Measurements from ENCODE around the gene MINDY1. TPM values are rescaled to one million over a fixed set of nuclear protein-coding genes. Genes with fewer than 3 reads are reported as not detected.

Gene MINDY1
- total and polyA plus RNA-seq, 2 donors, result 19.6 to 19.7 TPM

DNA sequence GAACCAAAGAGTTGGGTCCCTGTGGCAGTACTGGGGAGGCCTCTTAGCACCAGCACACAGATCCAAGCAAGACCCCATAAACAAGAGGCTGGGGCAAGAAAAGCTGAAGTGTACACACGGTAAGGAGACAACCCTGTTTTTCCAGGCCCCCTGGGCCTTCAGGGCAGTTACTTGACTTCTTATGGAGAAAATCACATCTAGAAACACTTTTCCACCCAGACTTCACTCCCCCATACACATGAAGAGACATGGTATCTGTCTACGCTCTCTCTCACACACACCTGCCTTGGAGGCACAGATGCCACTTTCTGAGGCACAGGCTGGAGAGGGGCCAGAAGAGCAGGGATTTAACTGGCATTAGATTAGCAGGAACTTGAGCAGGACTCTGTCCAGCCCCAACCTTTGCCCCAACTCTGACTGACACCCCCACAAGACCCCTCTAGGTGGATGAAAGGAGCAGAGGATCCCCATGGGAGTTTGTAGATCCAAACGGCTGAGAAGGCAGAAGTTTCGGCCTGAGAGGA, 34.2 kb downstream of the MINDY1 start:
- Histone ChIP-seq H3K36me3 (ENCODE audit: insufficient read depth) (no peaks in the 10 kb centered on the region), H3K4me1 (ENCODE audit: insufficient read depth) (peaks cover 4% of the 10 kb centered on the region), H3K4me3 (ENCODE audit: low read depth, low read length) (no peak overlapping the region), H3K27ac (ENCODE audit: low read depth) (peak overlapping the region; percentile 26)
- WGBS, result 57% methylated on average over 4 of the region's 4 CpGs
- DNase-seq (ENCODE audit: extremely low spot score), result no peak

DNA sequence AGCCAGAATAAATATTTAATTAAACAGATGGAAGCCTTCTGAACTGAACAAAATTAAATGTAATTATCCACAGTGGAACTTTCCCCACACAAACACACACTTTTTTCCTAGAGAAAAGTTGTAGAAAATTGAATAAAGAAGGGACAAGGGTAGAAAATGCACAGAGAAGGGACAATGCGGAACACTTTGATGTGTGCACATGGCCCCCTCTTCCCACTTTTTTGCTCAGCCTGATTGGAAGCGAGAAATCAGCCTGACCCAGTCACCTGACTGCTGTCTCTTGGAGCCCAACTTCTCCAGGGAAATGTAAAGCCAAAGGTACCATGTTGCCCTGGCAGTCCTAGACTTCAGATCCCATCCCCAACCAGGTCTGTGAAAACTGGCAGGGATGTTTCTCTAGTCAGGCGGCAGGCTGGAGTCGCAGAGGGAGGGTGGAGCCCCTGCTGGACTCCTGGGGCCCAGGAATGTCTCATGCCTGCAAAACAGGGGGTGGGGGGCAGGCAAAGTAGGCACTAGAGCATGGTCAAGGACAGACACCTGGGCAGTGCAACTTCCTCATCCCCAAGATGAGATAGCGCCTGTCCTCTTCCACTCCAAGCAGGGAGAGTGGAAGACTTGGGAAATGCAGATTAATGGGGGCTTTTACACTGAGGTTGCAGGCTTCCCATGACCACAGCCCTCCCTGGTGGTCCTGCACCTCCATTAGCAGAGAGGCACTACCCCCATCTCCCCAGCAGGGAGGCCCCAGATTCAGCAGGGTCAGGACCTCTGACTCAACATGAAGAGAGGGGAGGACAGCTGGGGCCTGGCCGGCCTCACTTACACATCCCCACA, 34.9 kb downstream of the MINDY1 start:
- WGBS, result 59% methylated on average over 6 of the region's 6 CpGs
- DNase-seq (ENCODE audit: extremely low spot score), result no peak
- H3K4me1 ChIP-seq (ENCODE audit: insufficient read depth), result peaks cover 4% of the 10 kb centered on the region
- no peaks in the 10 kb centered on the region for H3K36me3 ChIP-seq (ENCODE audit: insufficient read depth)
- peak overlapping the region; percentile 26 for H3K27ac ChIP-seq (ENCODE audit: low read depth)
- no peak overlapping the region for H3K4me3 ChIP-seq (ENCODE audit: low read depth, low read length)

DNA sequence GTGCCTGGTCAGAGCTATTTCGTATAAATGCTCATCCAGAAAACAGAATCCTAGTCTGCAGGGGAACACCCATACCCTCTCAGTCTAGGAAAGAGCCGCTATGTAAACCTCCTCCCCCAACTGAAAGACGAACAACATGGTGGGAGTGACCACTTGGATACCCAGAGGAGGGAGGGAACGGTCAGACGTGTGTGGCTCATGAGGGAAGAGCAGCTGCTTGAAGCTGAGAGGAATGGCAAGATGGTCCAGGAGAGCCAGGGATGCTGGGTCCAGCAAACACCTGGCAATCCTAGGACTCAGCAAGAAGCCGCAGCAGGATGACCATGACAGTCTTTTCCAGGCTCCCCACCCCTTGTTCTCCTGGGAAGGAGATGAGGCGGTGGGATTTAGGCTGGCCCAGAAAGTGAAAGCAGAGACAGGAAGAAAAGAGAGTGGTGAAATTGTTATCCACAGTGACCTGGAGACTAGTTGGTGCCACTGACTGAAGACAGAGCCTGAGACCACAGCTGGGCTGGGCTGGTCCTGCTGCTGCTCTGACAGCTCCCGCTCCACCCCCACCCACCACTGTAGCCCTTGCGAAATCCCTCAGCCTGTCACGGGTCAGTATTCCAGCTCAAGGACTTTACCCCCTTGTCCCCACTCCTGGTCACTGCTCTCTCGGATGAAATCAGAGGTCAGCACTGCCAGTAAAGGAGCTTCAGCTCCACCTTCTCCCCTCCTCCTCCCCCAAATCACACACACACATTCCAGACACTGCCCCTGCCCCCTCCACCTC, 35.7 kb downstream of the MINDY1 start:
- no peak for DNase-seq (ENCODE audit: extremely low spot score)

DNA sequence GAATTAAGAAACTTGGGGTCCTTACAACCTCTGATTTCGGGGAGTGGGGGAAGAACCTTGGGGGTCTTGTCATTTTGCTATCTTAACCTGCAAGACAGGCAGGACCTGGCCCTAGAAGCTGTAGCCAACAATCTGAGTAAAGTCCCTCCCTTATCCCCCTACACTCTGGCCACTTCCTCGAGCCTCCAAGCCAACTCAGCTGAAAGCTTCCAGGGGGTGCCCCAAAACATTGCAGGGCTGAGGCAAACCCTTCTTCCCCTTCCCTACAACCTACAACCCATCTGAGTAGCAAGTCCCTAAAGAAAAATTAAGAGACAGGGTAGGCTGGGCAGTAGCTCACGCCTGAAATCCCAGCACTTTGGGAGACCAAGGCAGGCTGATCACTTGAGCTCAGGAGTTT, 37.1 kb downstream of the MINDY1 start:
- WGBS, result 79% methylated on average over 3 of the region's 3 CpGs
- no peak overlapping the region for H3K4me3 ChIP-seq (ENCODE audit: low read depth, low read length)
- peaks cover 2% of the 10 kb centered on the region for H3K36me3 ChIP-seq (ENCODE audit: insufficient read depth)
- DNase-seq (ENCODE audit: extremely low spot score), result no peak
- H3K4me1 ChIP-seq (ENCODE audit: insufficient read depth), result peaks cover 4% of the 10 kb centered on the region
- H3K27ac ChIP-seq (ENCODE audit: low read depth), result no peak overlapping the region

More for the DNA sequence above, 35.7 kb downstream of the MINDY1 start:
- peaks cover 4% of the 10 kb centered on the region for H3K4me1 ChIP-seq (ENCODE audit: insufficient read depth)
- H3K4me3 ChIP-seq (ENCODE audit: low read depth, low read length), result no peak overlapping the region
- WGBS, result 35% methylated on average over 11 of the region's 11 CpGs
- peaks cover under 1% of the 10 kb centered on the region for H3K36me3 ChIP-seq (ENCODE audit: insufficient read depth)
- peak overlapping the region; percentile 26 for H3K27ac ChIP-seq (ENCODE audit: low read depth)

DNA sequence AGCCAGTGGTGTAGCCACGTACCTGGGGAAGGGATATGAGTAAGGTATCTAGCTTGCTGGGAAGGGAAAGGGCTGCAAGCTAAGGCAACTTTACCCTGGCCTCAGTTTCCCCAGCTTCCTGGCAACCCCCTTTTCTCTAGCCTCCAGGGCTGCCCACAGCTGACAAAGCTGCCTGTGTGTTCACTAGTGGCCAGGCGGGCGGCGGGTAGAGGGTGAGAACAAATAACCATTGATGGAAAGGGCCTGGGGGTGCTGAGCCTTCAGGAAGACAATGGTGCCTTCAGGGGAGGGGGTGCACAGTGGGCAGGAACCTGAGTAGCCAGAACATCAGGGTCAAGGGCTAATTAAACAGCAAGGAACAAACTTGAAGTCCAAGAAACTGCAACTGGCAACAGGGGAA, 38.2 kb downstream of the MINDY1 start:
- no peak overlapping the region for H3K27ac ChIP-seq (ENCODE audit: low read depth)
- no peak overlapping the region for H3K4me3 ChIP-seq (ENCODE audit: low read depth, low read length)
- H3K4me1 ChIP-seq (ENCODE audit: insufficient read depth), result peaks cover 2% of the 10 kb centered on the region
- no peak for DNase-seq (ENCODE audit: extremely low spot score)
- H3K36me3 ChIP-seq (ENCODE audit: insufficient read depth), result peaks cover 2% of the 10 kb centered on the region
- WGBS, result 91% methylated on average over 4 of the region's 4 CpGs

DNA sequence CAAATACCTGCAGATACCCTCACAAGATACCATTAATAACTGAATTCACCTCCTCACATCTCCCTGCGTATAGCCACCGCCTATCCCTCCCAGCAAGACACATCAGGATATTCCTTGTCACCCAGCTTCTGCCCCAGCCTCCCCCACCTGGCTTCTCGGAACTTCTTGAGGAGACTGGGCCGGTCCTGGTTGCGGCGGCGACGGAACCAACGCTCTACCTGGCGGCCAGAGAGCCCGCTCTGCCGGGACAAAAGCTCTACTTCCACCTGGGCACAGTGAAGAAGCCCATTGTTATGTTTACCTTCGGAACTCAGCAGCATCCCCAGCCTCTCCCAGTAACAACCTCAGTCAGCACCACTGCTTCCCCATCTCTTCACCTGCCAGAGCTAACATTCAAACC, 38.8 kb downstream of the MINDY1 start:
- DNase-seq (ENCODE audit: extremely low spot score), result no peak
- Histone ChIP-seq H3K27ac (ENCODE audit: low read depth) (no peak overlapping the region), H3K36me3 (ENCODE audit: insufficient read depth) (peaks cover 2% of the 10 kb centered on the region), H3K4me1 (ENCODE audit: insufficient read depth) (no peaks in the 10 kb centered on the region), H3K4me3 (ENCODE audit: low read depth, low read length) (no peak overlapping the region)
- 96% methylated on average over 13 of the region's 13 CpGs for WGBS

DNA sequence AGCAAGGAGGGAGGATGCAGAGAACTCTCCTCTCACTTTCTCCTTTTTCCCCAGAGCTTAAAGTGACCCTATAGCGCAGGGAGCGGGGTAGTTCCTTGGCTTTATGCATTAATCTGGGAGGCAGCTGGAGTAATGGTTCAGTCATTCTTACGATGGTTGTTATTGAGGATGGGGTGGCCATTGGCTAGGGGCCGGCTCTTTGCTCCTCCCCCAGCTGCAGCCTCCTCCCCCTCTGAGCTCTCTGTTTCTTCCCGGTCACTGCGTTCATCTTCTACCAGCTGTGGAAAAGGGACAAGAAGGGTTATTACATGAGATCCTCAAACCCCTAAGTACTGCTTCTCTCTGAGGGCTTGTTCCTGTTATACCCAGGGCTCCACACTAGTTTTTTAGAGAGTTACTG, 40.7 kb downstream of the MINDY1 start:
- Histone ChIP-seq H3K4me3 (ENCODE audit: low read depth, low read length) (no peak overlapping the region), H3K4me1 (ENCODE audit: insufficient read depth) (no peaks in the 10 kb centered on the region), H3K36me3 (ENCODE audit: insufficient read depth) (peaks cover 2% of the 10 kb centered on the region), H3K27ac (ENCODE audit: low read depth) (no peak overlapping the region)
- DNase-seq (ENCODE audit: extremely low spot score), result no peak
- WGBS, result 70% methylated on average over 6 of the region's 6 CpGs

DNA sequence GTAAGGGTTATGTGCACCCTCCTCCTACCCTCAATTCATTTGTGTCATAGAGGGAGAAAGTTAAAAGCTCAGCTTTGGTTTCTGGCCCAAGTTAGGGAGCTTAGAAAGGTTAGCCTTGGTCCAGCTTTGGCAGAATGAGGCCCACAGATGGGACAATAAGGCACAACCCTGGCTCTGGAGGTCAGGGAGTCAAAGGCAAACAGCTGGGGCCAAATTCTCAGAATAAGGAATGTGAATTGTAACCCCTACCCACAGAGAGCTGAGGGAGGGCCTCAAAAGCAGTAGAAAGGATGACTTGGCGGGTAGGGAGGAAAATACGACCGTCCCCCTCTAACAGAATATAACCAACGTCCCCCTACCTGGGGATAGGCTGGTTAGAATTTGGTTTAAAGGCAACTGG, 41.1 kb downstream of the MINDY1 start:
- peaks cover 2% of the 10 kb centered on the region for H3K36me3 ChIP-seq (ENCODE audit: insufficient read depth)
- no peak for DNase-seq (ENCODE audit: extremely low spot score)

DNA sequence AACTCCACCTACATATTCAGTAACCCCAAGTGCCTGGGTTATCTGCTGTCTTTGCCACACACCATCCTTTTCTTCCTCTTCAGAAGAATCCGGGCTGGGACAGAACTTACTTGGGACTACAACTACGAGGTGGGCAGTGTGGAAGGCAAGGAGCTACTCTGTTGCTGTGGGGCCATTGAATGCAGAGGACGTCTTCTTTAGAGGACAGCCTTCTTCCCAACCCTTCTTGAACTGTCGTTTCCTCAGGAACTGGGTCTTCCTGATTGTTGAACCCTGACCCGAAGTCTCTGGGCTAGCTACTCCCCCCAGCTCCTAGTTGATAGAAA, 42.6 kb downstream of the MINDY1 start:
- 80% methylated on average over 5 of the region's 5 CpGs for WGBS
- no peaks in the 10 kb centered on the region for H3K4me1 ChIP-seq (ENCODE audit: insufficient read depth)
- H3K27ac ChIP-seq (ENCODE audit: low read depth), result no peak overlapping the region
- H3K4me3 ChIP-seq (ENCODE audit: low read depth, low read length), result no peak overlapping the region
- DNase-seq (ENCODE audit: extremely low spot score), result no peak
- peaks cover 3% of the 10 kb centered on the region for H3K36me3 ChIP-seq (ENCODE audit: insufficient read depth)

More for the DNA sequence above, 41.1 kb downstream of the MINDY1 start:
- Histone ChIP-seq H3K27ac (ENCODE audit: low read depth) (no peak overlapping the region), H3K4me3 (ENCODE audit: low read depth, low read length) (no peak overlapping the region), H3K4me1 (ENCODE audit: insufficient read depth) (no peaks in the 10 kb centered on the region)
- 87% methylated on average over 4 of the region's 4 CpGs for WGBS

DNA sequence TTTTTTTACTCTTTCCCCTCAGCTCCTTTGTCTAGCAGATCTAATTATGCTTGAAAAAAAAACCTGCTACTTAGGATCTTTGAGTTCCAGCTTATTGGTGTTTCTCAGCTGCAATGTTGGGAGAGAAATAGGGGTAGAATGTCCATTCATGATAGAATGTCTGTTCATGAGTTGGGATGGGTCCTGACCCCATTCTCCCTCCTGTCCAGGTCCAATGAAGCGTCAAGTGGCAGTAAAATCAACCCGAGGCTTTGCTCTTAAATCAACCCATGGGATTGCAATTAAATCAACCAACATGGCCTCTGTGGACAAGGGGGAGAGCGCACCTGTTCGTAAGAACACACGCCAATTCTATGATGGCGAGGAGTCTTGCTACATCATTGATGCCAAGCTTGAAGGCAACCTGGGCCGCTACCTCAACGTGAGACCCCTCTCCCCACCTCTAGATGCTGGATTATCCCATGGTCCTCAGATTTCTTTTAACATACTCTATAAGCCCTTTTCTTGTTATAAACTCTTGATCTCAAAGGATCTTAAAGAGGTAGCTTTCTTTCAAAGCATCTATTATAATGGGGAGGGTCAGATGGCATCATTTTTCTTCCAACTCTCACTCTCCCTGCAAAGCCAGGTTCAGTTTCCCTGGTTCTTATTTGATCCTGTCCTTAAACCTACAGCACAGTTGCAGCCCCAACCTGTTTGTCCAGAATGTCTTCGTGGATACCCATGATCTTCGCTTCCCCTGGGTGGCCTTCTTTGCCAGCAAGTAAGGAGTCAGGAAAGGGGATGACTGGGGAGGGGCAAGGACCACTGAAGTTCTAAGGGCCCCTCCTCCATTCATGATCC, 43.2 kb downstream of the MINDY1 start:
- Histone ChIP-seq H3K4me3 (ENCODE audit: low read depth, low read length) (no peak overlapping the region), H3K27ac (ENCODE audit: low read depth) (no peak overlapping the region), H3K36me3 (ENCODE audit: insufficient read depth) (peaks cover 5% of the 10 kb centered on the region), H3K4me1 (ENCODE audit: insufficient read depth) (no peaks in the 10 kb centered on the region)
- WGBS, result 88% methylated on average over 10 of the region's 10 CpGs
- DNase-seq (ENCODE audit: extremely low spot score), result no peak

DNA sequence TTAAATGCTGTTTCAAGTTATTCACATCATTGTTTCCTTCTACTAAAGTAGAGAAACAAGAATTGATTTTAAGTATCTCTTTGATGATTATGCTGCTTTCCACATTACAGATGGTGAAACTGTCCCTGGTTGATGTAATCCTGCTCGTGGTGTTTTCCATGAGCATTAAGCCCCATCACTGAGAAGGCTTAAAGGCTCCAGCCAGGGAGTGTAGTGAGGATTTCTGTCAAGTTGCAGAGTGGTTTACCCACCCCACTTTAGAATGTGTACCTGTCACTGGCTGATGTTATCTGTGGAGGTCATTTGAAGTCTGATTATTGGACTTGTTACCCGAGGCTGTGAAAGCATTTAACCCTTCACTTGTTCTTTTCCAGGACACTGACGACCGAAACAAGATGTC, 44.9 kb downstream of the MINDY1 start:
- Histone ChIP-seq H3K4me1 (ENCODE audit: insufficient read depth) (no peaks in the 10 kb centered on the region), H3K36me3 (ENCODE audit: insufficient read depth) (peaks cover 5% of the 10 kb centered on the region), H3K4me3 (ENCODE audit: low read depth, low read length) (no peak overlapping the region), H3K27ac (ENCODE audit: low read depth) (no peak overlapping the region)
- 60% methylated on average over 4 of the region's 4 CpGs for WGBS
- no peak for DNase-seq (ENCODE audit: extremely low spot score)

DNA sequence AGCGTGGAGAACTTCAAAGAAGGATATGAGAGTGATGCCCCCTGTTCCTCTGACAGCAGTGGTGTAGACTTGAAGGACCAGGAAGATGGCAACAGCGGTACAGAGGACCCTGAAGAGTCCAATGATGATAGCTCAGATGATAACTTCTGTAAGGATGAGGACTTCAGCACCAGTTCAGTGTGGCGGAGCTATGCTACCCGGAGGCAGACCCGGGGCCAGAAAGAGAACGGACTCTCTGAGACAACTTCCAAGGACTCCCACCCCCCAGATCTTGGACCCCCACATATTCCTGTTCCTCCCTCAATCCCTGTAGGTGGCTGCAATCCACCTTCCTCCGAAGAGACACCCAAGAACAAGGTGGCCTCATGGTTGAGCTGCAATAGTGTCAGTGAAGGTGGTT, 46.1 kb downstream of the MINDY1 start:
- DNase-seq (ENCODE audit: extremely low spot score), result no peak
- H3K4me1 ChIP-seq (ENCODE audit: insufficient read depth), result no peaks in the 10 kb centered on the region
- H3K4me3 ChIP-seq (ENCODE audit: low read depth, low read length), result no peak overlapping the region
- peaks cover 3% of the 10 kb centered on the region for H3K36me3 ChIP-seq (ENCODE audit: insufficient read depth)
- H3K27ac ChIP-seq (ENCODE audit: low read depth), result no peak overlapping the region
- 96% methylated on average over 7 of the region's 7 CpGs for WGBS

DNA sequence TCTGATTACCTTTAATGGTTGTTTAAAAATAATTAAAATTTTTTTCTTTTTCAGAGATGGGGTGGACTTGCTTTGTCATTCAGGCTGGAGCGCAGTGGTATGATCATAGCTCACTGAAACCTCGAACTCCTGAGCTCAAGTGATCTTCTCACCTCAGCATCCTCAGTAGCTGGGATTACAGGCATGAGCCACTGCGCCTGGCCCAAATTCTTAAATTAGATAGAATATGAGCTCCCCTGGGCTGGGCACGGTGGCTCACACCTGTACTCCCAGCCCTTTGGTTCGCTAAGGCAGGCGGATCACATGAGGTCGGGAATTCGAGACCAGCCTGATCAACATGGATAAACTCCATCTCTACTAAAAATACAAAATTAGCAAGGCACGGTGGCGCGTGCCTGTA, 49.0 kb downstream of the MINDY1 start:
- no peaks in the 10 kb centered on the region for H3K4me1 ChIP-seq (ENCODE audit: insufficient read depth)
- H3K27ac ChIP-seq (ENCODE audit: low read depth), result no peak overlapping the region
- peaks cover 5% of the 10 kb centered on the region for H3K36me3 ChIP-seq (ENCODE audit: insufficient read depth)
- no peak overlapping the region for H3K4me3 ChIP-seq (ENCODE audit: low read depth, low read length)
- DNase-seq (ENCODE audit: extremely low spot score), result no peak
- 97% methylated on average over 11 of the region's 11 CpGs for WGBS
